Measurements from ENCODE around the gene LRP1B.

The LRP1B gene

GRCh38 chr2:142044197-142044596 lies 86.6 kb downstream of the LRP1B start:
- FAIRE-seq (no peak), DNase-seq (ENCODE audit: extremely low spot score, insufficient read length, low read depth) (no peak)

GRCh38 chr2:142042536-142043199 lies 88.1 kb downstream of the LRP1B start:
- no peak for DNase-seq (ENCODE audit: extremely low spot score, insufficient read length, low read depth)
- FAIRE-seq: no peak

GRCh38 chr2:142041996-142042395 lies 88.8 kb downstream of the LRP1B start:
- DNase-seq (ENCODE audit: extremely low spot score, insufficient read length, low read depth): no peak
- FAIRE-seq: no peak

- FAIRE-seq (no peak), DNase-seq (ENCODE audit: extremely low spot score, insufficient read length, low read depth) (no peak)
Observed at GRCh38 chr2:142041105-142041504, 89.7 kb downstream of the LRP1B start.

- FAIRE-seq: no peak
- no peak for DNase-seq (ENCODE audit: extremely low spot score, insufficient read length, low read depth)
Observed at GRCh38 chr2:142040556-142040955, 90.3 kb downstream of the LRP1B start.

- no peak for DNase-seq (ENCODE audit: extremely low spot score, insufficient read length, low read depth)
- no peak for FAIRE-seq
Observed at GRCh38 chr2:142038826-142039225, 92.0 kb downstream of the LRP1B start.

GRCh38 chr2:142037744-142038143 lies 93.1 kb downstream of the LRP1B start:
- FAIRE-seq: no peak
- no peak for DNase-seq (ENCODE audit: extremely low spot score, insufficient read length, low read depth)

GRCh38 chr2:142037066-142037465 lies 93.8 kb downstream of the LRP1B start:
- no peak for DNase-seq (ENCODE audit: extremely low spot score, insufficient read length, low read depth)
- FAIRE-seq: no peak

- FAIRE-seq (no peak), DNase-seq (ENCODE audit: extremely low spot score, insufficient read length, low read depth) (no peak)
Observed at GRCh38 chr2:142033393-142033792, 97.4 kb downstream of the LRP1B start.

GRCh38 chr2:142031656-142032055 lies 99.2 kb downstream of the LRP1B start:
- DNase-seq (ENCODE audit: extremely low spot score, insufficient read length, low read depth): no peak
- no peak for FAIRE-seq

GRCh38 chr2:142030735-142031134 lies 100.1 kb downstream of the LRP1B start:
- DNase-seq (ENCODE audit: extremely low spot score, insufficient read length, low read depth) (no peak), FAIRE-seq (no peak)

GRCh38 chr2:142029974-142030373 lies 100.8 kb downstream of the LRP1B start:
- FAIRE-seq (no peak), DNase-seq (ENCODE audit: extremely low spot score, insufficient read length, low read depth) (no peak)

GRCh38 chr2:142025394-142025793 lies 105.4 kb downstream of the LRP1B start:
- no peak for DNase-seq (ENCODE audit: extremely low spot score, insufficient read length, low read depth)
- no peak for FAIRE-seq

- FAIRE-seq: no peak
Observed at GRCh38 chr2:142020368-142020767, 110.4 kb downstream of the LRP1B start.

GRCh38 chr2:142014536-142014935 lies 116.3 kb downstream of the LRP1B start:
- DNase-seq (ENCODE audit: extremely low spot score, insufficient read length, low read depth): no peak
- FAIRE-seq: no peak

More at GRCh38 chr2:142020368-142020767, 110.4 kb downstream of the LRP1B start:
- DNase-seq (ENCODE audit: extremely low spot score, insufficient read length, low read depth): no peak

- DNase-seq (ENCODE audit: extremely low spot score, insufficient read length, low read depth) (no peak), FAIRE-seq (no peak)
Observed at GRCh38 chr2:142012797-142013196, 118.0 kb downstream of the LRP1B start.

GRCh38 chr2:142010477-142011270 lies 120.1 kb downstream of the LRP1B start:
- DNase-seq (ENCODE audit: extremely low spot score, insufficient read length, low read depth): no peak

GRCh38 chr2:142008135-142008744 lies 122.6 kb downstream of the LRP1B start:
- DNase-seq (ENCODE audit: extremely low spot score, insufficient read length, low read depth) (no peak), FAIRE-seq (no peak)

More at GRCh38 chr2:142010477-142011270, 120.1 kb downstream of the LRP1B start:
- FAIRE-seq: no peak

GRCh38 chr2:141994066-141994465 lies 136.8 kb downstream of the LRP1B start:
- FAIRE-seq: no peak

GRCh38 chr2:141992695-141993094 lies 138.1 kb downstream of the LRP1B start:
- FAIRE-seq: no peak

More at GRCh38 chr2:141994066-141994465, 136.8 kb downstream of the LRP1B start:
- no peak for DNase-seq (ENCODE audit: extremely low spot score, insufficient read length, low read depth)

GRCh38 chr2:141968433-141968832 lies 162.4 kb downstream of the LRP1B start:
- FAIRE-seq (no peak), DNase-seq (ENCODE audit: extremely low spot score, insufficient read length, low read depth) (no peak)

More at GRCh38 chr2:141992695-141993094, 138.1 kb downstream of the LRP1B start:
- no peak for DNase-seq (ENCODE audit: extremely low spot score, insufficient read length, low read depth)

Data from GM18507 (cell line).